ENCODE measurements around the gene NRXN3.
"Not testable (repeated sequence)": the region's sequence is repeated elsewhere in the genome, so short reads cannot be mapped to it uniquely, and the experiment has no call there.

Gene NRXN3

DNA sequence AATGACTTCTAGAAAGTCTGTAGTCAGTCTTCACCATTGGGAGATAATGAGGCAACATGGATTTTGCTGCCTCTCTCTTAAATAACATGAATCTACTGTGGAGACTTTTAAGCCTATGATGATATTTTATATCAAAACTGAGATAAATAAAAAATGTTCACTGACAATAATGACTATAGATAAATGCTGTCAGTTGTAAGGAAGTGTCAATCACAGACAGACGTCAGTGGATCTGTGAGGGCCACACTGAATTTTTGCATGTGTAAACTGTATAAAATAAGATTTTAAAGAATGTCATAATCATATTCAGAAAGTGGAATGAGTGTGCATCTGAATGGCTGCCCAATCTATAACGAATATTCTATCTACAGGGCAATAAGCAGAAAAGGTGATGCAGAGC lies 364.0 kb downstream of the NRXN3 start:
- CTCF ChIA-PET, result no interaction called here
- POLR2A ChIA-PET, result no interaction called here
- no peak for DNase-seq (ENCODE audit: extremely low spot score)
- TF ChIP-seq ARNT (IDR thresholded peaks at IDR 0.05) (no peak), CTBP1 (IDR thresholded peaks at IDR 0.05; ENCODE audit: borderline replicate concordance) (no peak), FOXM1 (IDR thresholded peaks at IDR 0.05; ENCODE audit: borderline replicate concordance) (no peak), FOXK2 (IDR thresholded peaks at IDR 0.05) (no peak), LEF1 (IDR thresholded peaks at IDR 0.05; ENCODE audit: borderline replicate concordance) (no peak), ELF4 (IDR thresholded peaks at IDR 0.05) (no peak), NFRKB (IDR thresholded peaks at IDR 0.05) (no peak), BHLHE40 (IDR thresholded peaks at IDR 0.05; ENCODE audit: borderline replicate concordance) (no peak)
- TF ChIP-seq, protein P1, sequence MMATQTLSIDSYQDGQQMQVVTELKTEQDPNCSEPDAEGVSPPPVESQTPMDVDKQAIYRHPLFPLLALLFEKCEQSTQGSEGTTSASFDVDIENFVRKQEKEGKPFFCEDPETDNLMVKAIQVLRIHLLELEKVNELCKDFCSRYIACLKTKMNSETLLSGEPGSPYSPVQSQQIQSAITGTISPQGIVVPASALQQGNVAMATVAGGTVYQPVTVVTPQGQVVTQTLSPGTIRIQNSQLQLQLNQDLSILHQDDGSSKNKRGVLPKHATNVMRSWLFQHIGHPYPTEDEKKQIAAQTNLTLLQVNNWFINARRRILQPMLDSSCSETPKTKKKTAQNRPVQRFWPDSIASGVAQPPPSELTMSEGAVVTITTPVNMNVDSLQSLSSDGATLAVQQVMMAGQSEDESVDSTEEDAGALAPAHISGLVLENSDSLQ (IDR thresholded peaks at IDR 0.05), result no peak

- ChIA-PET CTCF (no interaction called here), POLR2A (no interaction called here)
- TF ChIP-seq TARDBP (IDR thresholded peaks at IDR 0.05), result no peak
- no peak for TF ChIP-seq HDGF (IDR thresholded peaks at IDR 0.05; ENCODE audit: borderline replicate concordance)
- TF ChIP-seq L3MBTL2 (conservative IDR thresholded peaks at IDR 0.05), result no peak
- TF ChIP-seq ARNT (IDR thresholded peaks at IDR 0.05), result no peak
- no peak for TF ChIP-seq NFRKB (IDR thresholded peaks at IDR 0.05)
- no peak for TF ChIP-seq FOXK2 (IDR thresholded peaks at IDR 0.05)
- TF ChIP-seq LEF1 (IDR thresholded peaks at IDR 0.05; ENCODE audit: borderline replicate concordance), result no peak
- TF ChIP-seq ELF4 (IDR thresholded peaks at IDR 0.05), result no peak
- TF ChIP-seq FOXM1 (IDR thresholded peaks at IDR 0.05; ENCODE audit: borderline replicate concordance), result no peak
- TF ChIP-seq SP1 (IDR thresholded peaks at IDR 0.05), result no peak
- no peak for TF ChIP-seq CTBP1 (IDR thresholded peaks at IDR 0.05; ENCODE audit: borderline replicate concordance)
- TF ChIP-seq, protein P1 (IDR thresholded peaks at IDR 0.05), result no peak
- no peak for TF ChIP-seq FOXA1 (IDR thresholded peaks at IDR 0.05)
- no peak for TF ChIP-seq ZNF384 (IDR thresholded peaks at IDR 0.05)
- TF ChIP-seq SUZ12 (IDR thresholded peaks at IDR 0.05), result no peak
- DNase-seq (ENCODE audit: extremely low spot score), result no peak
Measured at GRCh38 chr14:78535041-78535440, 364.9 kb downstream of the NRXN3 start.

DNA sequence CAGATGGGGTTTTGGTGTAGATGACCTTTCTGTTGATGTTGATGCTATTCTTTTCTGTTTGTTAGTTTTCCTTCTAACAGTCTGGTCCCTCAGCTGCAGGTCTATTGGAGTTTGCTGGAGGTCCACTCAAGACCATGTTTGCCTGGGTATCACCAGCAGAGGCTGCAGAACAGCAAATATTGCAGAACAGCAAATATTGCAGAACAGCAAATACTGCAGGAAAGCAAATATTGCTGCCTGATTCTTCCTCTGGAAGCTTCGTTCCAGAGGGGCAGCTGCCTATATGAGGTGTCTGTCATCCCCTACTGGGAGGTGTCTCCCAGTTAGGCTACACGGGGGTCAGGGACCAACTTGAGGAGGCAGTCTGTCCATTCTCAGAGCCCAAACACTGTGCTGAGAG lies 371.6 kb downstream of the NRXN3 start:
- CTCF ChIA-PET; POLR2A ChIA-PET; DNase-seq (ENCODE audit: extremely low spot score): not testable (repeated sequence)

DNA sequence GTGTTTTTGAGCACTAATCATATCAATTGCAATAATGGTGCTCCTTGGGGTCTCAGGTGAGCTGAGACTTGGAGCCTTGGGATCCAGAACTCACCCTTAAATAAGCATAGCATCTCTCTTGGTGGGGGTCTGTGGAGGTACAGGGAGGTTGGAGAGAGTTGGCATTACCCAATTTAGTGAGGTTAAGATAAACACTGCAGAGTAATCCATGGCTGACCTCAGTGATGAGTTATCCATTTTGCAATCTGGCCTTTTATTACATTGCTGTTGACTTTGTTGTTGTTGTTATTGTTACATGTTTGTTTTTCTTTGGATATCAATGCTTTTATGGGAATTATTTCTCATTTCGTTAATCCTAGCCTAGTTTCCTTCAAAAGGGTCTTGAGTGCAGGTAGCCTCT lies 373.3 kb downstream of the NRXN3 start:
- CTCF ChIA-PET, result no interaction called here
- TF ChIP-seq SP1 (IDR thresholded peaks at IDR 0.05), result no peak
- TF ChIP-seq FOXA1 (IDR thresholded peaks at IDR 0.05), result no peak
- TF ChIP-seq, protein P1 (IDR thresholded peaks at IDR 0.05), result no peak
- TF ChIP-seq TARDBP (IDR thresholded peaks at IDR 0.05), result no peak
- no peak for TF ChIP-seq FOXK2 (IDR thresholded peaks at IDR 0.05)
- TF ChIP-seq ARNT (IDR thresholded peaks at IDR 0.05), result no peak
- no peak for TF ChIP-seq ZNF384 (IDR thresholded peaks at IDR 0.05)
- no peak for TF ChIP-seq LEF1 (IDR thresholded peaks at IDR 0.05; ENCODE audit: borderline replicate concordance)
- no peak for TF ChIP-seq BHLHE40 (IDR thresholded peaks at IDR 0.05; ENCODE audit: borderline replicate concordance)
- no peak for TF ChIP-seq SUZ12 (IDR thresholded peaks at IDR 0.05)
- TF ChIP-seq NFRKB (IDR thresholded peaks at IDR 0.05), result no peak
- no peak for TF ChIP-seq HDGF (IDR thresholded peaks at IDR 0.05; ENCODE audit: borderline replicate concordance)
- no peak for TF ChIP-seq ELF4 (IDR thresholded peaks at IDR 0.05)
- TF ChIP-seq FOXM1 (IDR thresholded peaks at IDR 0.05; ENCODE audit: borderline replicate concordance), result no peak
- TF ChIP-seq L3MBTL2 (conservative IDR thresholded peaks at IDR 0.05), result no peak
- no peak for TF ChIP-seq CTBP1 (IDR thresholded peaks at IDR 0.05; ENCODE audit: borderline replicate concordance)
- POLR2A ChIA-PET, result no interaction called here
- no peak for DNase-seq (ENCODE audit: extremely low spot score)

GRCh38 chr14:78561074-78561473 lies 390.9 kb downstream of the NRXN3 start:
- no peak for DNase-seq (ENCODE audit: extremely low spot score)
- ChIA-PET CTCF (no interaction called here), POLR2A (no interaction called here)
- TF ChIP-seq ELF4 (IDR thresholded peaks at IDR 0.05) (no peak), HDGF (IDR thresholded peaks at IDR 0.05; ENCODE audit: borderline replicate concordance) (no peak), ARNT (IDR thresholded peaks at IDR 0.05) (no peak), SP1 (IDR thresholded peaks at IDR 0.05) (no peak), FOXA1 (IDR thresholded peaks at IDR 0.05) (no peak)
- TF ChIP-seq, protein P1 (IDR thresholded peaks at IDR 0.05), result no peak

GRCh38 chr14:78566026-78566858 lies 396.1 kb downstream of the NRXN3 start:
- ChIA-PET POLR2A (no interaction called here), CTCF (interaction anchor here (0.6 to 1.7 kb wide), 8 partner anchors 14 to 584 kb away, joined by 3 to 19 read pairs (median 4); no protein-coding TSS in a partner anchor)
- DNase-seq (ENCODE audit: extremely low spot score), result peak; percentile 70
- TF ChIP-seq SP1 (IDR thresholded peaks at IDR 0.05) (no peak), L3MBTL2 (conservative IDR thresholded peaks at IDR 0.05) (no peak), TARDBP (IDR thresholded peaks at IDR 0.05) (no peak), HDGF (IDR thresholded peaks at IDR 0.05; ENCODE audit: borderline replicate concordance) (no peak), FOXK2 (IDR thresholded peaks at IDR 0.05) (no peak), FOXA1 (IDR thresholded peaks at IDR 0.05) (no peak), NFRKB (IDR thresholded peaks at IDR 0.05) (no peak), FOXM1 (IDR thresholded peaks at IDR 0.05; ENCODE audit: borderline replicate concordance) (no peak), ZNF384 (IDR thresholded peaks at IDR 0.05) (no peak), ARNT (IDR thresholded peaks at IDR 0.05) (no peak), BHLHE40 (IDR thresholded peaks at IDR 0.05; ENCODE audit: borderline replicate concordance) (no peak), ELF4 (IDR thresholded peaks at IDR 0.05) (no peak), SUZ12 (IDR thresholded peaks at IDR 0.05) (no peak), CTBP1 (IDR thresholded peaks at IDR 0.05; ENCODE audit: borderline replicate concordance) (no peak), LEF1 (IDR thresholded peaks at IDR 0.05; ENCODE audit: borderline replicate concordance) (no peak)
- TF ChIP-seq, protein P1 (IDR thresholded peaks at IDR 0.05), result no peak

Data from HEK293T (cell line).